GM21447 (cell line): ENCODE data around the gene NKX6-2.
"Not testable (repeated sequence)": the region's sequence is repeated elsewhere in the genome, so short reads cannot be mapped to it uniquely, and the experiment has no call there.

Experiments used
- ATAC-seq: cut with Tn5 transposase; IDR thresholded peaks from one replicate; pipeline ENCODE4 v1.9.1; 2021; ENCODE audit not compliant: unreplicated experiment

The NKX6-2 gene

DNA sequence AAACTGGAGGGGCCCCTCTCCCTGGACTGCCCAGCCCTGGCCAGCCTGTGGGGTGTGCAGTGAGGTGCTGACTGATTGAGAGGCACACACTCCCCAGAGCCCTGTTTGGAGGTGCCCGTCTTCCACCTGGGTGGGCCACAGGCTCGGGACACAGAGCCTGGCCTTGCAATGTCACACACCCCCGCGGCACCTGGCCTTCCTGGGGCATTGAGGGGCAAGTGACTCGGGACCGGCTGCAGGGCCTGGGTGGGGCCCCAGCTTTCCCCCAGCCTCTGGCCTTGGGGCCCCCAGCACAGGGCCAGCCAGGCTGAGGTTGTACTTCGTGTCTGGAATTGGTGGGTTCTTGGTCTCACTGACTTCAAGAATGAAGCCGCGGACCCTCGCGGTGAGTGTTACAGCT, 13.9 kb upstream of the NKX6-2 start:
- no peak for ATAC-seq

DNA sequence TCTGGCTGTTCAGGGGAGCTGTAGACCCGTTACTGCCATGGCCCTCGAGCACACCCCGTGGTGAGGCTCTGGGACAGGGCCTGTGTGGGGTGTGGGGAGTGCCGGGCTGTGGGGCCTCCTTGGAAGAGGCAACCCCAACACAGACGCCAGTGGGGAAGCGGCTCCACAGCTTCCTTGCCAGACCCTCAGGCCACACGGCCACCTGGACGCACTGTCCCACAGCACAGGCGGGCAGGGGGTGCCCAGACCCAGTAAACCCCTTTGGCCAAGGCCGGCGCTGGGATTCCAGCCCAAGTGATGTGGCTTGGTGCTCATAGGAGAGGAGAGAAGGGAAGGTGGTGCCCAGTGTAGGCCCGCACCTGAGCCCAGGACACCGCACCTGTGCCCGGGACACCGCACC, 12.9 kb upstream of the NKX6-2 start:
- no peak for ATAC-seq

DNA sequence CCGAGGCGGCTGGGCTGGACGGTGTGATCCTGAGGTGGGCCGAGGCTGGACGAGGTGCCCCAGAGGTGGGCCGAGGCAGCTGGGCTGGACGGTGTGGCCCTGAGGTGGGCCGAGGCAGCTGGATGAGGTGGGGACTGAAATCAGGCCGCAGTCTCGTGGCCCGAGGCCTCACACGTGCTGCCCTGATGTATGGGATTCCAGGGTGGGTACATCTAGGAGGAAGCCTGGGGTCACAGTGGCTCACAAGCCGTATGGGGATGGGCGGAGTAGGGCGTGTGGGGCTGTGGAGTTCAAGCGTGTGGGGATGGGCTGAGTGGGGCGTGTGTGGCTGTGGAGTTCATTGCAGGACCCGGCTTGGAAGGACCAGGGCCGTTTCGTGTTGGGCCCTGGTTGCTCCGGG, 12.5 kb upstream of the NKX6-2 start:
- ATAC-seq, result no peak

DNA sequence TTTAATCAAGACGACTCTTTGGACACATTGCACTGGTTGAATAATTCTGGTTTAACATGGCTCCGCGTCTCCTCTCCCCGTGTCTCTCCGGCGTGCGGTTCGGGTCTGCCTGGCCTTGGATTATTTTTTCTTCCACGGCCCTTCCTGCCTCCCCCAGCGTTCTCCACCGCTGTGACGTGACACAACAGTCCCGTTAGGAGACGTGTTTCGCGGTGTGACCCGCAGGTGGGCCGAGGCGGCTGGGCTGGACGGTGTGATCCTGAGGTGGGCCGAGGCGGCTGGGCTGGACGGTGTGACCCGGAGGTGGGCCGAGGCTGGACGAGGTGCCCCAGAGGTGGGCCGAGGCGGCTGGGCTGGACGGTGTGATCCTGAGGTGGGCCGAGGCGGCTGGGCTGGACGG, 12.0 kb upstream of the NKX6-2 start:
- ATAC-seq, result not testable (repeated sequence)

DNA sequence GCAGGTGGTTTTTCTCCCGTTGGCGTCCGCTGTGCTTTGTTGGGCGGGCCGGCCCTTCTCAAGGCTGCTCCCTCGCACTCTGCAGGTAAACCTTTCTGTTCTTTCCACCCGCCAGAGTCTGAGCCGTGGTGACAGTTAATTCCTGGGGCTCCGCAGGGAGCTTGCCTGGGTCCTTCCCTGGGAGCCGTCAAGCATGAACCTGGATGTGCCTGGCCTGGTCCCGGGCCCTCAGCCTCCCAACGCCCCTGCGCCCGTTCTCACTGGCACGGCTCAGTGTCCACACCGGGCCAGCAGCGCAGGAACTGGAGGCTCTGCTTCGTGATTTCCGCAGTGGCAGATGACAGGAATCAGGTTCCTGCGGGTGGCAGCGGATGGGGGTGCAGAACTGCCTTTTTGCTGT, 10.9 kb upstream of the NKX6-2 start:
- ATAC-seq, result no peak

DNA sequence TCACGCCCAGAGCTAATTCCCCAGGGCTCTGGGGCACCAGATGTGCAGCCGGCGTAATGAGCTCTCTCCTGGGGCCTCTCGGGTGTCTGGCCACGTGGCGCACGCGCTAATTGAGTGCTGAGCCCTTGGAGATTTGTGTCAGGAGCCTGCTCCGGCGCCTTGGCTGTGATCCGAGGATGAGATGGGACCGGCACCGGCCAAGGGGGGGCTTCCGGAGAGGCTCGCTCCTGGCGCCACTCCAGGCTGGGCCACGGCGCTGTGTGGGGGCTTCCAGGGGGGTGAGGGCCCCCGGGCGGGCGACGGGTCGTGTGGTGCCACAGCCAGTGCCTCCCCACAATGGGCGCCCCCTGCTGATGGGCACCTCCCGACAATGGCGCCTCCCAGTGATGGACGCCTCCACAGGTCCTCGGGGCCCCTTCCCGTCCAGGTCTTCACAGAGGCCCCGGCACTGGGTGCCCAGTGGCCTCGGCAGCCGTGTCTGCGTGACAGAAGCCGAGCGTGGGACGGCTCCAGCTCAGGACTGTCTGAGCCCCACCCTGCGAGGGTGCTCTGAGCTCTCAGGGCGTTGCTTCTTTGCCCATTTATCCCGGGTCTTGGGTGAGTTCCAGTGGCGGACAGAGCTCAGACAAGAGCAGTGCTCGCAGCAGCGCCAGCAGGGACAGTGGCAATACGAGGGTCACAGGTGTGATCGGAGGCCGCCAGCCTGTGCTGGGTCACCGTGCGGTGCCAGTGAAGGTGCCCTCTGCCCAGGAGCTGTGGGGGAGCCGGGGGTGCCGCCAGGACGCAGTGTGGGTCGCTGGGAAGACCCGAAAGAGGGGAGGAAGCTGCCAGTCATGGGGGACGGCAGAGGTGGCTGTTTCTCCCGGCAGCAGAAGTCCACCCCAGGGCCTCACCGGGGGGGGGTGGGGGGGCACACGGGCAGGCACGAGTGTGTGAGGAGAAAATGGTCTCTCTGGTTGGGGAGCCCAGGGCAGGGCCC, 8.2 kb upstream of the NKX6-2 start:
- ATAC-seq, result no peak

DNA sequence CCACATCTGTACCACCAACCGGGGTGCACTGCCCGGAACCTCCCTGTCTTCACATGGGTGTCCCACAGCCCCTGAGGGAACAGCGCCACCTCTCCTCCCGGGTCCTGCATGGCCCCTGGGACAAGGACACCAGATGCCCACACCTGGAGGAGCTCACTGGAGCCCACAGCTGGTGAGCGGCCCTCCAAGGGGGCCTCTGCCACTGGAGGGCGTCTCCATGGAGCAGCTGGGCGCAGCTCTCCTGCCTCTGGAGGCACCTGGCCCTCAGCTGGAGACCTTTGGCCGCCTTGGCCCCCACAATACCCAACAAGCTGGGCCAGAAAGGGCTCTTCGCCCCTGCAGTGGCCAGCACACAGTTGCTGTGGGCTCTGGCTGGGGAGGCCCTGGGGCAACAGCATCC, 7.3 kb upstream of the NKX6-2 start:
- no peak for ATAC-seq

DNA sequence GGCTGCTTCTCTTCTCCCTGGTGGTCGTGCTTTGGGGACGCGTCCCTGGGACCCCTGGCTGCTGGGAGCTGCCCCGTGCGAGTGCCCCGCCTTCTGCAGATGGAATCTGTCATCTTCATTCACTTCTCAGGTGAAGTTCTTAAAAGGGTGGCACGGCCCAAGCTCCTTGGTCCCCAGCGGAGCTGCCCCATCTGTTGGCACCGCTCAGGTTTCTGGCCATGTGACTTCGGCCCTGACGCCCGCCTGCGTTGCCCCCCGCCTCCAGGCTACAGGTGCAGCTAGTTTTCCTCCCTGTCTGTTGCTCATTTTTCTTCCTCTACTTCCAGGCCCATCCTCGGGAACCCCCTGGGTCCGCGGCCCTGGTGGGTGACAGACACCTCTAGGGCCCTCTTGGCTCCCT, 6.8 kb upstream of the NKX6-2 start:
- no peak for ATAC-seq

DNA sequence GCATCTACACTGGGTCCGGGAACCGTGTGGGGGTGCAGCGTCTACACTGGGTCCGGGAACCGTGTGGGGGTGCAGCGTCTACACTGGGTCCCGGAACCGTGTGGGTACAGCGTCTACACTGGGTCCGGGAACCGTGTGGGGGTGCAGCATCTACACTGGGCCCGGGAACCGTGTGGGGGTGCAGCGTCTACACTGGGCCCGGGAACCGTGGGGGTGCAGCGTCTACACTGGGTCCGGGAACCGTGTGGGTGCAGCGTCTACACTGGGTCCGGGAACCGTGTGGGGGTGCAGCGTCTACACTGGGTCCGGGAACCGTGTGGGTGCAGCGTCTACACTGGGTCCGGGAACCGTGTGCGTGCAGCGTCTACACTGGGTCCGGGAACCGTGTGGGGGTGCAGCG, 6.2 kb upstream of the NKX6-2 start:
- not testable (repeated sequence) for ATAC-seq

DNA sequence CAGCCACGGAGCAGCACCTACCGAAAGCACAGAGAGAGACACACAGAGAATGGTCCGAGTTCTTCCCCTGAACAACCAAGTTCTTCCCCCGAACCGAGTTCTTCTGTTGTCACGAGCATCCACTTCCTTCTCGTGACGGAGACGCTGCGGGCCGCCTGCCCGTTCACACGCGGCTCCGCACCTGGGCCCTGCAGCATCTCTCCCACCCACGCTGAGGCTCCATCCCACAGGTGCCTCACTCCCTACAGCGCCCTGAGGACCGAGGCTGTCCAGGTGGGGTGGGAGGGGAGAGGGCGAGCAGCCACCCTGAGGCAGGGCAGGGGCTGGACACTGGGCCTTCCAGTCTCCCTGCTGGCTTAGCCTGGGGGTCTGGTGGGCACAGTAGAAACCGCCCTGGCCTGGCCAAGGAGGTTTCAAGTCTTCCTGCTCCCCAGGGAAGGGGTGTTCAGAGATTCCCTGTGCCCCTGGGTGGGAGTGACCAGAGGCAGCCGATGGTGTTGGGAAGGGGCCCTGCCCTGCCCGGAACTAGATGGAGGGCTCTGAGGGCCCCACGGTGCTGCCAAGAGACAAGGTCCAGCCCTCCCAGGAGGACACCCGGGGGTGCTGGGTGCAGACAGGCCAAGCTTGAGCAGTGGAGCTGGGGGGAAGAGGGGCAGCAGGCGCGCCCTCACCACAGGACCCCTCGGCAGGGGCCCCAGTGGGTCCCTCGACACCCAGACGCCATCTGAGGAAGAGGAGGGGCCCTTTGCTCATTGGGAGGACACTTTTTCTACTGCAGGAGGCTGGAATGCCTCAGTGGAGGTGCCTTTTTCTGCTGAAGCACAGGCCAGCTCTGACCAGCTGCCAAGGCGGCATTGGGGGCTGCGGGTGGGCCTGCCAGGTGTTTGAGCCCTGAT, 5.2 kb upstream of the NKX6-2 start:
- no peak for ATAC-seq

DNA sequence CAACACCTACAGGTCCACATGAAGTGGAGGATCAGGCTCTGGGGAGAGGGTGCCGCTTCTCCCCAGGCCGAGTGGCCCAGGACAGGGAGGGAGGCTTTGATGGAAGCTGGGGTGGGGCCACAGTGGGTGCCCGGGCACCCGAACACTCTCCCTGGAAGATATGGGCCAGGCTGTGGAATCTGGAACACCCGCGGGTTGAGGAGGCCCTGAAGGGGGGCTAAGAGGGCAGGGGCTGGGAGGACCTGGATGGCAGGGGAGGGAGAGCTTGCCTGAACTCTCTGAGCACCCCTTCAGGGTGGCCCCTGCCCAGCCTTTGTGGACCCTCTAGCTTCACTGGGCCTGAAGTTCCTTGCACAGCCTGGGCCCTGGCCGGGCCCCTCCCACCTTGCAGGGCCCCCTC, 4.5 kb upstream of the NKX6-2 start:
- ATAC-seq, result no peak

DNA sequence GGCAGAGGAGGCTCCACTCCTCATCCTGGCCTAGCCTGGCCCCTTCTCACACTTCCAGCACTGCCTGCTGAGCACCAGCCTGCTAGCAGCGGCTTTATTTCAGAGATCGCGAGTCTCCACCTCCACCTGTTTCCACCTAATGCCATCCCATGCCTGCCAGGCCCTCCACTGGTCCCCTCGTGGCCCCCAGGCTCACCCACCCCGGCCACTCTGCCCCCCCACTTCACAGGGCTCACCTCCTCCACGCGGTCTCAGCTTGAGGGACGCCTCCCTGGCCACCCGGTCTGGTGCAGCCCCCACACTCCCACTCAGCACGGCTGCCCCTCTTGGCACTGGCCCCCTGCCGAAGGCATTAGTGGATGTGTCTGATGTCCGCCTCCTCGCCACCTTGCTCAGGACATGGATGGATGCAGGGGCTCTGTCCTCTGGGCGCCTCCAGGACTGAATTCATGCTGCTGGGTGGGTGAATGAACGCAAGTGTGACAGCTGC, 3.8 kb upstream of the NKX6-2 start:
- ATAC-seq, result no peak

DNA sequence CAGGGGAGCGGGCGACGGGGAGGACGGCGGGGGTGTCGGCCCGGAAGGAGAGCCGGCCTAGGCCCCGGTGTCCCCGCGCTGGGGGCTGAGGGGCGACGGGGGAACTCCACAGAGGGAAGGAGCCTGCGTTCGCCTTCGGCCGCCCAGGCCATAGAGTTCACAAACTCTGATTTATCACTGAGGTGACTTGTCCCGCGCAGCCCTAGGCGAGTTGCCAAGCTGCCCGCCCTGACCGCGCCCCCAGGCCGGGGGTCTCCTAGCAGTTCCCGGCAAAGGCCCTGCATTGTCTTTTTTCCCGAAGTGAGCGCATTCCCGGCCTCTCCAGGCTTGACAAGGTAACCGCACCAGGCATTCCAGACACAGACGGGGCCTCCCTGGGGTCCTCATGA, 2.9 kb upstream of the NKX6-2 start:
- ATAC-seq, result no peak

DNA sequence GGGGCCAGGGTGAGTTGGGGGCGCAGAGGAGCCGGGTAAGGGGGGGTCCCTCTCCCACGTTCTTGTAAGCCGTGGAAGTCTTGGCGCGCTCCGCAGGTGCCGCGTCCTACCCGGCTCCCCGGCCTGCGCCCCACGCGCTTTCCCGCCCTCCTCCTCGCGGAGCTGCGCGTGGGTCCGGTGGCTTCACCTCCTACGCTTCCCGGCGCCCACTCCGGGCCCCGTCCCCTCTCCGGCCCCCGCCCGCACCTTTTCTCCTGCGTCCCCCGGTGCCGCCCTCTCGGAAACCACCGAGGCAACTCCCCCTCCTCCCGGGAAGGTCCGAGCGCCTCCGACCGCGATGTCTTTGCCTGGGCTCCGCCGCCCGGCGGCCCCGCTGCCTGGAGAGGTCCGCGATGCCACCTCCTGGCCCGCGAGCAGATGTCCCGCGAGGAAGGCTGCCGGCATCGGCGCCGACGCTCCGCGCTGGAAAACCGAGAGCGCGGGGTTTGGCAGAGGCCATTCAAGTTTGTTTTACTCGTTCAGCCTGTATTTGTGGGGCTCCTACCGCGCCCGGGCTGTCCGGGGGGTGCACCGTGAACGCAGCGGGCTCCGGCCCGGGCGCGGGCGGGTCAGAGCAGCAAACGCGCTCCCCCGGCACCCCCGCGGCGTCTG, 2.4 kb upstream of the NKX6-2 start:
- no peak for ATAC-seq

DNA sequence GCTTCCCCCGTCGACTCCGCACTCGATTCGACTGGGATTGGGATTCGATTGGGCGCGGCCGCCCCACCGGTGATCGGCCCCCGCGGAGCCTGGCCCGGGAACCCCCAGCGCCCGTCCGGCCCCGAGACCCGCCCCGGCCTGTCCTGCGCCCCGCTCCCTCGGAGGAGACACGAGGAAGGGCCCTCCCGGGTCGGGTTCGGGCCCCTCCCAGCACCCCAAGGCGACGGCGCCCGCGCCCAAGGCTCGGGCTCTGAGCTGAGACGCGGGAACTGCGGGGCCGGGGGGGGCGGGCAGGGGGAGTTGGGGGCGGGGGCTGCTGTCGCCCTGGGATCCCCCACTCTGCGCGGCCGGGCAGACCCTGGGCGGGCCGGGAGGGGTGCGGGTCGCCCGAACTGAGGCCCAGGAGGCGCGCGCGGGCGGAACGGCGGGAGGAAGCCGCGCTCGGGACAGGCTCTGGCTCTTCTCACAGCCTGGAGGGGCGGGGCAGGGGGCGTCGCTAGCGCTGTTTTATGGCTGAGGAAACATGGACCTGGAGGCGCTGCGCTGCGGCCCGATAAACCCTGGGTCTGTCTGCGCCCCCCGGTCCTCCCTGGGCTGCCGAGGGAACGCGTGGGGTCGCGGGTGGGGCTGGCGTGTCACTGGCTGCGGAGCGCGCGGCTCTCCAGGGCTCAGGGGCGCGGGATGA, 1.7 kb upstream of the NKX6-2 start:
- no peak for ATAC-seq

DNA sequence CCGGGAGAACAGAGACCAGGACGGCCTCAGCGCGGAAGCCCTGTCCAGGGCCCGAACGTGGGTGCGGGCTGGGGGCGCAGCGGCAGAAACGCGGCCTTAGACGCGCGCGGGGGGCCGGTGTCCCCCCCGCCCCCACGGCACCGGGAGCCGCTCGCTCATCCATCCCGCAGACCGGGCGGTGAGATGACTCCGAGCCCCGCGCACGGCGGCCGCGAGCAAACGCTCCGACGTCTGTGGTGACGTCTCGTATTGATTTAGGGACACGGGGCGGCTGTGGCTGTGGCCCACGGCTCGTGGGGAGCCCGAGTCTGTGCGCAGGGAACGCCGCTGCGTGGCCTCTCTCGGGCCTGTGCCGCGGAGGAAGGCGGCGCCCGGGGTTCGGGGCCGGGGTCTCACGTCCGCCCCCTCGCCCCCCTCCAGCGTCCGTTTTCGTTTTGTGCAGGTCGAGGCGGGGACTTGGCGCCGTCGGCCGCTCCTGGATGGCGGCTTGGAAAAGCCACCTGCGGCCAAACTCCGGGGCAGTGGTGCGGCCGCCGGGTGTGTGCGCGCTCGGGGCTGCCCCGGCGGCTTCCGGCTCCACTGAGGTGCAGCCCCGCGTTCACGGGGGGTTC, 1.0 kb upstream of the NKX6-2 start:
- ATAC-seq, result no peak

DNA sequence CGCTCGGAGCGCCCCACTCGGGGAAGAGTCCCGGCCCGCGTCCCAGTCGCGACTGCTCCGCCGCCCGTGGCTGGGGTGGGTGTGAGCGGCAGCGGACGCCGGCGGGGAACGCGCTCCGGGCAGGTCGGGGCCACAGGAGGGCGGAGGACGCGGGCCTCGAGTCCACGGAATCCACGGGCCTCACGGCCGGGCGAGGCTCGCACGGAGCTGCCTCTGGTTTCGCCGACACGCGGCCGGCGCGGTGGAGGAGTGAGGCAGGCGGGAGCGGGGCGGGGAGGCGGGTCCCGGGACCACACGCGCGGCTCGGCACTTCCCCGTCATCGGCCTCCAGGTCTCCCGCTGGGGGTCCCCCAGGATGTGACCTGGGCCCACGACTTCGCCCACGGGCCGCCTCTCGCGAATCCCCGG, 533 bp upstream of the NKX6-2 start:
- ATAC-seq, result no peak

DNA sequence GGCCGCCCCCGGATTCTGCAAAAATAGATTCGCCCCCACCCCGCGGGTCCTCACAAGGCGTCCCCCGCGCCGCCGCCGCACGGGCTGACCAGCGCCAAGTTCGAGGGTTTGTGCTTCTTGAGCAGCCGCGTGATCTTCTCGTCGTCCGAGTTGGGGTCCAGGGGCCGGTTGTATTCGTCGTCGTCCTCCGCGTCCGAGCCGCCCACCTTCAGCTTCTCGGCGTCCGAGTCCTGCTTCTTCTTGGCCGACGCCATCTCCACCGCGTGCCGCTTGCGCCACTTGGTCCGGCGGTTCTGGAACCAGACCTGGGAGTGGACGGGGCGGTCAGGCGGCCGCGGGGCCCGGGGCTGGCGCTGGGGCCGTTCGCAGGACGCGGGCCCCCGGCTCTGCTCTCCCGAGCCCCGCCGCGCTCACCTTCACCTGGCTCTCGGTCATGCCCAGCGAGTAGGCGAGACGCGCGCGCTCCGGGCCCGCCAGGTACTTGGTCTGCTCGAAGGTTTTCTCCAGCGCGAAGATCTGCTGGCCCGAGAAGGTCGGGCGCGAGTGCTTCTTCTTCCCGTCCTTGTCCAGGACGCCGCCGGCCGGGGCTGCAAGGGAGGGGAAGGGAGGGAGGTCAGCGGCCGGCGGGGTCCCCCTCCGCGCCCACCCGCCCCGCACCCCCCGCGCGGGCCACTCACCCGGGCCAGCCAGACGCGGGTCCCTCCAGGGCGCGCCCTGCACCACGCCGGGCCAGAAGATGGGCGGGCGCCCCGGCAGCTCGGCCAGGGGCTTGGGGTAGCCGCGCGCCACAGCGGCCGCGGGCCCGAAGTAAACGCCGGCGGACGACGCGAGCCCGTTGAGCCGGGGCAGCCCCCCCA, 853 bp downstream of the NKX6-2 start:
- no peak for ATAC-seq
